GM12878 (cell line): ENCODE measurements around the gene ANKRD23. TPM values are rescaled to one million over a fixed set of nuclear protein-coding genes. Genes with fewer than 3 reads are reported as not detected.

Experiments used
- ATAC-seq: fragments of 200-7000 bp; cut with Tn5 transposase; 3 replicates; pipeline ENCODE4 v1.9.1; 2020; ENCODE audit warnings: mild to moderate bottlenecking, moderate library complexity
- BruUV-seq: library from RNA; stranded (reverse); fragments of 400-500 nt; replicated peaks from 2 replicates; lab custom pipeline; 2021; lab: Mats Ljungman, UMichigan
- CTCF ChIA-PET: fragments of 300-600 bp; sonication (Branson Sonifier 250); formaldehyde crosslinking; extraction: SDS; loops from one replicate; lab custom pipeline; 2021; ENCODE audit warnings: inconsistent platforms; lab: Yijun Ruan, JAX
- POLR2A ChIA-PET: fragments of 350-600 bp; formaldehyde crosslinking; extraction: SDS; loops from one replicate; lab custom pipeline; 2021; ENCODE audit warnings: inconsistent platforms; lab: Charles Lee
- RAD21 ChIA-PET: fragments of 300-600 bp; sonication (Branson Sonifier 250); formaldehyde crosslinking; loops from one replicate; lab custom pipeline; 2023; ENCODE audit warnings: antibody characterized with exemption; ENCODE audit not compliant: unreplicated experiment; lab: Charles Lee
- SMC1A ChIA-PET: fragments of 300-600 bp; sonication (Branson Sonifier 250); formaldehyde crosslinking; loops from one replicate; lab custom pipeline; 2023; ENCODE audit not compliant: unreplicated experiment, uncharacterized antibody; lab: Charles Lee
- DNase-seq: peaks from one replicate; pipeline ENCODE4 v3.0.0-alpha.2; 2011; ENCODE audit warnings: low read depth, low spot score
- FAIRE-seq: peaks from 3 replicates; lab custom pipeline; 2011; peaks lifted over from hg19 to GRCh38; lab: Jason Lieb, UNC
- H2AFZ ChIP-seq: 2 replicates; pipeline ENCODE4 v1.6.0; 2011; ENCODE audit warnings: low read depth, low read length, control low read depth; ENCODE audit not compliant: control insufficient read depth
- H3K27ac ChIP-seq: 2 replicates; pipeline ENCODE4 v1.5.1; 2011; ENCODE audit warnings: control low read depth; ENCODE audit not compliant: control insufficient read depth, insufficient read depth
- H3K27me3 ChIP-seq, 2 experiments: replicated peaks in 1 of 2; 2 replicates each; pipeline versions ENCODE4 v1.6.0 to v1.6.1; 2011; ENCODE audit warnings: low read length in 1 of 2; ENCODE audit not compliant: control insufficient read depth in 2 of 2, insufficient read depth in 2 of 2
- H3K36me3 ChIP-seq, 2 experiments: 2 replicates each; pipeline ENCODE4 v1.5.1; 2011; ENCODE audit warnings: low read length in 1 of 2; ENCODE audit not compliant: control insufficient read depth in 2 of 2, insufficient read depth in 2 of 2
- H3K4me1 ChIP-seq: 2 replicates; pipeline ENCODE4 v1.6.1; 2011; ENCODE audit warnings: mild to moderate bottlenecking, low read length, moderate library complexity, mixed read lengths; ENCODE audit not compliant: control insufficient read depth, insufficient read depth
- H3K4me2 ChIP-seq: 2 replicates; pipeline ENCODE4 v1.6.0; 2011; ENCODE audit warnings: control low read depth; ENCODE audit not compliant: control insufficient read depth, insufficient read depth
- H3K4me3 ChIP-seq: fragments of 200-600 bp; sonication (generic); 2 replicates; pipeline ENCODE4 v1.5.1; 2016
- H3K79me2 ChIP-seq: 2 replicates; pipeline ENCODE4 v1.6.0; 2011; ENCODE audit warnings: low read length; ENCODE audit not compliant: control insufficient read depth, insufficient read depth
- H3K9ac ChIP-seq: 2 replicates; pipeline ENCODE4 v1.8.0; 2011; ENCODE audit warnings: low read length, control low read depth, mixed read lengths; ENCODE audit not compliant: control insufficient read depth, insufficient read depth
- H3K9me3 ChIP-seq: replicated peaks from 3 replicates; pipeline ENCODE4 v1.5.1; 2011; ENCODE audit warnings: mild to moderate bottlenecking, low read length; ENCODE audit not compliant: control insufficient read depth, insufficient read depth
- H4K20me1 ChIP-seq: 2 replicates; pipeline ENCODE4 v1.6.0; 2011; ENCODE audit not compliant: control insufficient read depth, insufficient read depth
- GABPA ChIP-seq: IDR thresholded peaks from 2 replicates; pipeline ENCODE4 v1.6.1; 2014; ENCODE audit warnings: antibody characterized with exemption, low read depth, mild to moderate bottlenecking, inconsistent platforms
- POU2F2 ChIP-seq: IDR thresholded peaks from 3 replicates; pipeline ENCODE4 v1.6.1; 2011; ENCODE audit warnings: low read depth, mild to moderate bottlenecking, low read length, borderline replicate concordance
- SMAD1 ChIP-seq: fragments of 450-650 bp; IDR thresholded peaks from 2 replicates; pipeline ENCODE4 v1.6.1; 2018; ENCODE audit warnings: mild to moderate bottlenecking, low read depth; ENCODE audit not compliant: partially characterized antibody
- TCF12 ChIP-seq: IDR thresholded peaks from 2 replicates; pipeline ENCODE4 v1.6.1; 2011; ENCODE audit warnings: low read depth, mild to moderate bottlenecking, low read length
- WGBS: methylation state at CpG from one replicate; pipeline ENCODE4 v1.1.6; 2016; ENCODE audit warnings: low lambda C conversion rate; ENCODE audit not compliant: insufficient replicate concordance, insufficient coverage; ENCODE audit errors: missing lambda C conversion rate; 5-methylcytosine and 5-hydroxymethylcytosine counted together
- in situ Hi-C: fragments of 300-500 bp; cut with MboI; formaldehyde crosslinking; loops from 9 replicates; pipeline ENCODE4 v1.14.3; 2018; ENCODE audit warnings: mixed read lengths
- intact Hi-C: fragments of 100-400 bp; cut with micrococcal nuclease; formaldehyde crosslinking; loops from one replicate; pipeline ENCODE4 v1.14.2; 2022; ENCODE audit not compliant: unreplicated experiment
- polyA plus RNA-seq, 11 experiments: library from polyadenylated mRNA; depleted of rRNA in 4 of 11; unstranded in 6 of 11; stranded (reverse) in 5 of 11; fragments of >200 nt; fragmentation: Nextera tagmentation in 4 of 11; fragmentation: Illumina TruSeq in 1 of 11; extraction: Ambion mirVana in 4 of 11; extraction: Trizol in 1 of 11; gene quantifications; 1 replicate in 1 of 11; 2 replicates in 10 of 11; pipeline versions ENCODE4 v1.2.1 to v1.2.3, GENCODE V29; 2011 to 2016; ENCODE audit warnings: inconsistent platforms in 2 of 11, missing spikeins in 2 of 11, low read depth in 1 of 11
- total RNA-seq, 4 experiments: library from RNA; depleted of rRNA in 3 of 4; stranded (reverse); fragments of >200 nt in 3 of 4; fragmentation: Illumina TruSeq in 1 of 4; extraction: Trizol in 1 of 4; gene quantifications; 2 replicates each; pipeline versions ENCODE4 v1.2.1 to v1.2.3, GENCODE V29; 2013 to 2021
- TF ChIP-seq, protein P1 (sequence below): IDR thresholded peaks from 2 replicates; pipeline ENCODE4 v1.6.1; 2012; ENCODE audit warnings: mild to moderate bottlenecking, low read depth, low read length
- TF ChIP-seq, protein P2 (sequence below): fragments of 450-650 bp; IDR thresholded peaks from 2 replicates; pipeline ENCODE4 v1.6.1; 2017; ENCODE audit warnings: antibody characterized with exemption, mild to moderate bottlenecking, moderate library complexity

ANKRD23 gene
- total and polyA plus RNA-seq, 10 of the 15 experiments (the other 5 are each of a cell fraction or from before 2014, with no cell fraction given), result 0.34 to 5.3 (median 2.7) TPM

DNA sequence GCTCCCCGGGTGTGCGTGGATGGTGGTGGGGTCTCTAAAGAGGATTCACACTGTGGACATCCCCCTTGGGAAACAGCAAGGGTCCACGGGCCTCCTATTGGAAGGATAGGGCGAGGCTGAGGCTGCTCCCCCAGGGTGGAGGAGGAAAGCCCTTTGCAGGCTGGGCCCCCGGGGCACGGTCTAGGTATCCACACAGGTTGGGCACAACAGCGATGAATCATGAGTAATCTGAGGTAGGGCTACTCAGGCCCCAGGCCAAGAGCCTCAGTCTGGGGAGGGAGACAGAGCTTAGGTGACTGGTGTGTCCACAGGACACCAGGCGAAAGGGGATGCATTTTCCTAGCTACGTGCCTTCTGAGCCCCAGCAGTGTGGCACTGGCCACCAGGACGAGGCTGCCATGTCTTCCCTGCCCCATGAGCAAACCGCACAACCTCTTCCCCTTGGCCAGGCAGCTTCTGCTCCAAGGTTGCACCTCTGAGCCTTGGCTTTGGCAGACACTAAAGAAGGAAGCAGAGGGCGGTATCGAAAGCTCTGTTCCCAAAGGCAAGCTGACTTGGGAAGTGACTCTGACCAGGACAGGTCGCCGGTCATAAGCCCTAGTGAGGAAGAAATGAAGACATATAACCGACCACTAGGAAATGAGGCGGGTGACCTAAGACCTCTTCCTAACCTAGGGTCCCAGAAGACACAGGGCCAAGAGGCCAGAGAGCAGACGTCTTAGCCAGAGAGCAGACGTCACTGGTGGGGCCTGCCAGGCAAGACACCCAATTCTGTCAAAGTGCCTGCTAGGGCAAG is 40.7 kb upstream of the ANKRD23 start (continued):
- TF ChIP-seq, protein P1, sequence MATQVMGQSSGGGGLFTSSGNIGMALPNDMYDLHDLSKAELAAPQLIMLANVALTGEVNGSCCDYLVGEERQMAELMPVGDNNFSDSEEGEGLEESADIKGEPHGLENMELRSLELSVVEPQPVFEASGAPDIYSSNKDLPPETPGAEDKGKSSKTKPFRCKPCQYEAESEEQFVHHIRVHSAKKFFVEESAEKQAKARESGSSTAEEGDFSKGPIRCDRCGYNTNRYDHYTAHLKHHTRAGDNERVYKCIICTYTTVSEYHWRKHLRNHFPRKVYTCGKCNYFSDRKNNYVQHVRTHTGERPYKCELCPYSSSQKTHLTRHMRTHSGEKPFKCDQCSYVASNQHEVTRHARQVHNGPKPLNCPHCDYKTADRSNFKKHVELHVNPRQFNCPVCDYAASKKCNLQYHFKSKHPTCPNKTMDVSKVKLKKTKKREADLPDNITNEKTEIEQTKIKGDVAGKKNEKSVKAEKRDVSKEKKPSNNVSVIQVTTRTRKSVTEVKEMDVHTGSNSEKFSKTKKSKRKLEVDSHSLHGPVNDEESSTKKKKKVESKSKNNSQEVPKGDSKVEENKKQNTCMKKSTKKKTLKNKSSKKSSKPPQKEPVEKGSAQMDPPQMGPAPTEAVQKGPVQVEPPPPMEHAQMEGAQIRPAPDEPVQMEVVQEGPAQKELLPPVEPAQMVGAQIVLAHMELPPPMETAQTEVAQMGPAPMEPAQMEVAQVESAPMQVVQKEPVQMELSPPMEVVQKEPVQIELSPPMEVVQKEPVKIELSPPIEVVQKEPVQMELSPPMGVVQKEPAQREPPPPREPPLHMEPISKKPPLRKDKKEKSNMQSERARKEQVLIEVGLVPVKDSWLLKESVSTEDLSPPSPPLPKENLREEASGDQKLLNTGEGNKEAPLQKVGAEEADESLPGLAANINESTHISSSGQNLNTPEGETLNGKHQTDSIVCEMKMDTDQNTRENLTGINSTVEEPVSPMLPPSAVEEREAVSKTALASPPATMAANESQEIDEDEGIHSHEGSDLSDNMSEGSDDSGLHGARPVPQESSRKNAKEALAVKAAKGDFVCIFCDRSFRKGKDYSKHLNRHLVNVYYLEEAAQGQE, result no peak
- TF ChIP-seq POU2F2 (no peak), SMAD1 (no peak), TCF12 (no peak)

DNA sequence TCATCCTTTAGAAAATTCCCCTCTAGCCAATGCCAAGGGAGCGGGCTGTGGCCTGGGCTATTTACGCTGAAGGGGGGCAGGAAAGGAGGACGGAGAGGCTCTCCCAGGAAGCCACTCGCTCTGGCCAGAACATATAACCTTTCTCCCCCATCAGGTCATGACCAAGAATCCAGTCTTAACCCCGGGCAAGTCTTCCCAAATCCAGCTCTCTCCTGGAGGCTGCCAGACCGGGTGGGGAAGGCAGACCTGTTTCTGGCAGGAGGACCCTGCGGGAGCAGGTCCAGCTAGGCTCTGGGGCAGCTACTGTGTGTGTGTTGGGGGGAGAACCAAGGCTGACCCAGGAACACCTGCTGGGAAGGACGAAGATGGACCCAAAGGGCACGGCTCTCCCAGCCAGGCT is 39.5 kb upstream of the ANKRD23 start:
- ChIA-PET POLR2A (no interaction called here), RAD21 (no interaction called here), SMC1A (interaction anchor here (0.7 to 1.1 kb wide), 2 partner anchors 11 to 18 kb away, joined by 3 read pairs; no protein-coding TSS in a partner anchor), CTCF (no interaction called here)
- Histone ChIP-seq H3K9me3 (no peaks in the 10 kb centered on the region), H3K36me3 (no peaks in the 10 kb centered on the region), H4K20me1 (no peaks in the 10 kb centered on the region), H3K4me3 (no peak overlapping the region), H3K27me3 (no peaks in the 10 kb centered on the region), H3K9ac (no peak overlapping the region), H3K27ac (no peak overlapping the region), H3K4me2 (no peak overlapping the region), H3K79me2 (no peaks in the 10 kb centered on the region), H2AFZ (no peak overlapping the region), H3K4me1 (no peaks in the 10 kb centered on the region; the same call in 1 of the 2 replicates)
- DNase-seq (no peak), FAIRE-seq (no peak), ATAC-seq (no peak)
- 43% methylated on average over 9 of the region's 9 CpGs for WGBS
- in situ Hi-C loops, result no loop called here
- intact Hi-C loops, result no loop called here
- TF ChIP-seq, protein P2, sequence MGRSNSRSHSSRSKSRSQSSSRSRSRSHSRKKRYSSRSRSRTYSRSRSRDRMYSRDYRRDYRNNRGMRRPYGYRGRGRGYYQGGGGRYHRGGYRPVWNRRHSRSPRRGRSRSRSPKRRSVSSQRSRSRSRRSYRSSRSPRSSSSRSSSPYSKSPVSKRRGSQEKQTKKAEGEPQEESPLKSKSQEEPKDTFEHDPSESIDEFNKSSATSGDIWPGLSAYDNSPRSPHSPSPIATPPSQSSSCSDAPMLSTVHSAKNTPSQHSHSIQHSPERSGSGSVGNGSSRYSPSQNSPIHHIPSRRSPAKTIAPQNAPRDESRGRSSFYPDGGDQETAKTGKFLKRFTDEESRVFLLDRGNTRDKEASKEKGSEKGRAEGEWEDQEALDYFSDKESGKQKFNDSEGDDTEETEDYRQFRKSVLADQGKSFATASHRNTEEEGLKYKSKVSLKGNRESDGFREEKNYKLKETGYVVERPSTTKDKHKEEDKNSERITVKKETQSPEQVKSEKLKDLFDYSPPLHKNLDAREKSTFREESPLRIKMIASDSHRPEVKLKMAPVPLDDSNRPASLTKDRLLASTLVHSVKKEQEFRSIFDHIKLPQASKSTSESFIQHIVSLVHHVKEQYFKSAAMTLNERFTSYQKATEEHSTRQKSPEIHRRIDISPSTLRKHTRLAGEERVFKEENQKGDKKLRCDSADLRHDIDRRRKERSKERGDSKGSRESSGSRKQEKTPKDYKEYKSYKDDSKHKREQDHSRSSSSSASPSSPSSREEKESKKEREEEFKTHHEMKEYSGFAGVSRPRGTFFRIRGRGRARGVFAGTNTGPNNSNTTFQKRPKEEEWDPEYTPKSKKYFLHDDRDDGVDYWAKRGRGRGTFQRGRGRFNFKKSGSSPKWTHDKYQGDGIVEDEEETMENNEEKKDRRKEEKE, result no peak
- TF ChIP-seq GABPA, result no peak
- BruUV-seq, result no TSS peak
